Memory B cell (primary cell): ENCODE data around the gene AGL.

Experiments
- ATAC-seq: fragments of 150-1000 bp; cut with Tn5 transposase; 2 replicates; pipeline ENCODE4 v1.10.0; 2021; ENCODE audit warnings: low read depth, mild to moderate bottlenecking, moderate library complexity
- DNase-seq, 2 donors: peaks; one replicate each; pipeline ENCODE4 v3.0.0; 2022; ENCODE audit warnings: low spot score in 2 of 2
- H3K27ac Mint-ChIP-seq: one replicate; pipeline ENCODE4 v1.8.0; 2022; ENCODE audit warnings: mild to moderate bottlenecking, moderate library complexity, mixed read lengths
- H3K27me3 Mint-ChIP-seq: one replicate; pipeline ENCODE4 v1.8.0; 2022; ENCODE audit warnings: mixed read lengths
- H3K36me3 Mint-ChIP-seq: one replicate; pipeline ENCODE4 v1.8.0; 2022; ENCODE audit warnings: mild to moderate bottlenecking, mixed read lengths
- H3K4me1 Mint-ChIP-seq: one replicate; pipeline ENCODE4 v1.8.0; 2022; ENCODE audit warnings: mixed read lengths
- H3K4me3 Mint-ChIP-seq: one replicate; pipeline ENCODE4 v1.8.0; 2022; ENCODE audit warnings: mild to moderate bottlenecking, moderate library complexity, mixed read lengths
- H3K9me3 Mint-ChIP-seq: one replicate; pipeline ENCODE4 v1.8.0; 2022; ENCODE audit warnings: mixed read lengths

Gene AGL

GRCh38 chr1:99849744-99850458 lies at the start of gene AGL:
Gene AGL, plus strand, starts transcription at chr1:99850361. Its CDS starts 682 bp downstream, at chr1:99851043.
- Mint-ChIP-seq H3K36me3 (peaks cover 14% of the 10 kb centered on the region), H3K4me3 (peak within 1 kb of the TSS; percentile 97), H3K27ac (peak within 1 kb of the TSS; percentile 91), H3K27me3 (no peaks in the 10 kb centered on the region), H3K4me1 (peaks cover 19% of the 10 kb centered on the region), H3K9me3 (no peaks in the 10 kb centered on the region)
- ATAC-seq (peak; percentile 94), DNase-seq (peak; percentile 83 to 84)

- Mint-ChIP-seq H3K27me3 (no peaks in the 10 kb centered on the region), H3K36me3 (no peaks in the 10 kb centered on the region), H3K9me3 (no peaks in the 10 kb centered on the region), H3K4me1 (peaks cover 2% of the 10 kb centered on the region), H3K4me3 (no peak overlapping the region), H3K27ac (no peak overlapping the region)
- DNase-seq (no peak), ATAC-seq (no peak)
Observed at GRCh38 chr1:99801584-99801983, 48.6 kb upstream of the AGL start.

- H3K27me3 Mint-ChIP-seq: peaks cover under 1% of the 10 kb centered on the region
- DNase-seq (no peak), ATAC-seq (no peak)
- no peaks in the 10 kb centered on the region for H3K36me3 Mint-ChIP-seq
- no peaks in the 10 kb centered on the region for H3K4me1 Mint-ChIP-seq
- H3K9me3 Mint-ChIP-seq: no peaks in the 10 kb centered on the region
- H3K27ac Mint-ChIP-seq: no peak overlapping the region
- no peak overlapping the region for H3K4me3 Mint-ChIP-seq
Observed at GRCh38 chr1:99806882-99807281, 43.3 kb upstream of the AGL start.

- H3K4me1 Mint-ChIP-seq: no peaks in the 10 kb centered on the region
Observed at GRCh38 chr1:99808391-99809115, 41.6 kb upstream of the AGL start.

GRCh38 chr1:99811075-99811474 lies 39.1 kb upstream of the AGL start:
- no peak overlapping the region for H3K27ac Mint-ChIP-seq
- ATAC-seq: no peak
- no peaks in the 10 kb centered on the region for H3K4me1 Mint-ChIP-seq
- DNase-seq: no peak
- no peaks in the 10 kb centered on the region for H3K9me3 Mint-ChIP-seq
- H3K4me3 Mint-ChIP-seq: no peak overlapping the region
- H3K36me3 Mint-ChIP-seq: no peaks in the 10 kb centered on the region
- H3K27me3 Mint-ChIP-seq: peaks cover 4% of the 10 kb centered on the region

More at GRCh38 chr1:99808391-99809115, 41.6 kb upstream of the AGL start:
- peak; percentile 84 for ATAC-seq
- Mint-ChIP-seq H3K9me3 (no peaks in the 10 kb centered on the region), H3K4me3 (no peak overlapping the region), H3K27me3 (peaks cover 4% of the 10 kb centered on the region), H3K36me3 (no peaks in the 10 kb centered on the region), H3K27ac (no peak overlapping the region)
- peak; percentile 23 to 60 for DNase-seq

GRCh38 chr1:99811747-99812146 lies 38.4 kb upstream of the AGL start:
- Mint-ChIP-seq H3K36me3 (no peaks in the 10 kb centered on the region), H3K27ac (no peak overlapping the region), H3K4me1 (no peaks in the 10 kb centered on the region), H3K9me3 (no peaks in the 10 kb centered on the region), H3K4me3 (no peak overlapping the region), H3K27me3 (peaks cover 4% of the 10 kb centered on the region)
- no peak for ATAC-seq
- DNase-seq: no peak

GRCh38 chr1:99814373-99814900 lies 35.7 kb upstream of the AGL start:
- H3K4me3 Mint-ChIP-seq: no peak overlapping the region
- H3K4me1 Mint-ChIP-seq: no peaks in the 10 kb centered on the region
- no peaks in the 10 kb centered on the region for H3K36me3 Mint-ChIP-seq
- H3K9me3 Mint-ChIP-seq: no peaks in the 10 kb centered on the region
- no peak overlapping the region for H3K27ac Mint-ChIP-seq
- no peak for DNase-seq
- no peak for ATAC-seq
- peaks cover 4% of the 10 kb centered on the region for H3K27me3 Mint-ChIP-seq

- no peaks in the 10 kb centered on the region for H3K36me3 Mint-ChIP-seq
- peaks cover 6% of the 10 kb centered on the region for H3K4me1 Mint-ChIP-seq
- DNase-seq (no peak), ATAC-seq (no peak)
- H3K9me3 Mint-ChIP-seq: no peaks in the 10 kb centered on the region
- H3K4me3 Mint-ChIP-seq: no peak overlapping the region
- peaks cover 4% of the 10 kb centered on the region for H3K27me3 Mint-ChIP-seq
- no peak overlapping the region for H3K27ac Mint-ChIP-seq
Observed at GRCh38 chr1:99816656-99817055, 33.5 kb upstream of the AGL start.

- ATAC-seq (no peak), DNase-seq (no peak)
- no peaks in the 10 kb centered on the region for H3K36me3 Mint-ChIP-seq
- no peaks in the 10 kb centered on the region for H3K9me3 Mint-ChIP-seq
- peaks cover 8% of the 10 kb centered on the region for H3K4me1 Mint-ChIP-seq
- no peak overlapping the region for H3K27ac Mint-ChIP-seq
- no peaks in the 10 kb centered on the region for H3K27me3 Mint-ChIP-seq
- no peak overlapping the region for H3K4me3 Mint-ChIP-seq
Observed at GRCh38 chr1:99818063-99818699, 32.0 kb upstream of the AGL start.

GRCh38 chr1:99820546-99820945 lies 29.6 kb upstream of the AGL start:
- DNase-seq (no peak), ATAC-seq (peak; percentile 50)
- Mint-ChIP-seq H3K4me3 (no peak overlapping the region), H3K27me3 (peaks cover 2% of the 10 kb centered on the region), H3K27ac (peak overlapping the region; percentile 51), H3K9me3 (peaks cover 1% of the 10 kb centered on the region), H3K4me1 (peaks cover 8% of the 10 kb centered on the region), H3K36me3 (peaks cover 3% of the 10 kb centered on the region)

- Mint-ChIP-seq H3K4me3 (no peak overlapping the region), H3K4me1 (peaks cover 7% of the 10 kb centered on the region), H3K9me3 (peaks cover 1% of the 10 kb centered on the region), H3K27me3 (peaks cover 2% of the 10 kb centered on the region), H3K27ac (no peak overlapping the region), H3K36me3 (peaks cover 3% of the 10 kb centered on the region)
- ATAC-seq (no peak), DNase-seq (no peak)
Observed at GRCh38 chr1:99825098-99825497, 25.1 kb upstream of the AGL start.

- Mint-ChIP-seq H3K9me3 (peaks cover 1% of the 10 kb centered on the region), H3K27me3 (peaks cover 2% of the 10 kb centered on the region), H3K27ac (no peak overlapping the region), H3K36me3 (peaks cover 3% of the 10 kb centered on the region), H3K4me1 (peaks cover 4% of the 10 kb centered on the region), H3K4me3 (no peak overlapping the region)
- DNase-seq: no peak
- ATAC-seq: no peak
Observed at GRCh38 chr1:99825702-99826101, 24.5 kb upstream of the AGL start.

- DNase-seq: no peak
- peaks cover 3% of the 10 kb centered on the region for H3K36me3 Mint-ChIP-seq
- H3K4me1 Mint-ChIP-seq: no peaks in the 10 kb centered on the region
- no peak overlapping the region for H3K27ac Mint-ChIP-seq
- no peak overlapping the region for H3K4me3 Mint-ChIP-seq
- ATAC-seq: no peak
- H3K27me3 Mint-ChIP-seq: peaks cover 2% of the 10 kb centered on the region
- peaks cover 4% of the 10 kb centered on the region for H3K9me3 Mint-ChIP-seq
Observed at GRCh38 chr1:99827970-99828369, 22.2 kb upstream of the AGL start.

GRCh38 chr1:99829269-99829668 lies 20.9 kb upstream of the AGL start:
- peaks cover 4% of the 10 kb centered on the region for H3K9me3 Mint-ChIP-seq
- peaks cover 3% of the 10 kb centered on the region for H3K4me1 Mint-ChIP-seq
- no peak for ATAC-seq
- DNase-seq: no peak
- peaks cover 3% of the 10 kb centered on the region for H3K36me3 Mint-ChIP-seq
- no peak overlapping the region for H3K27ac Mint-ChIP-seq
- no peak overlapping the region for H3K4me3 Mint-ChIP-seq
- H3K27me3 Mint-ChIP-seq: peaks cover 2% of the 10 kb centered on the region
